Adrenal gland (tissue), 12 donors: ENCODE results near the gene WNT8A. TPM values are rescaled to one million over a fixed set of nuclear protein-coding genes. Genes with fewer than 3 reads are reported as not detected.
A peak's percentile ranks its signal among the peaks of the same experiment; 100 is the strongest.

ENCODE experiments used
- DNase-seq, 7 donors: peaks; one replicate each; pipeline ENCODE4 v3.0.0-alpha.2; 2019 to 2020
- H3K27ac ChIP-seq, 5 donors: fragments of 200-600 bp; sonication (generic) in 4 of 5; 1 replicate in 3 of 5; 2 replicates in 2 of 5; pipeline versions ENCODE4 v1.5.1 to v1.8.0; 2016 to 2020; ENCODE audit warnings: mild to moderate bottlenecking in 1 of 5
- H3K27me3 ChIP-seq: fragments of 200-600 bp; 2 replicates; pipeline ENCODE4 v1.8.0; 2021
- H3K36me3 ChIP-seq, 2 donors: fragments of 200-600 bp; replicated peaks in 1 of 2; 1 replicate in 1 of 2; 2 replicates in 1 of 2; pipeline versions ENCODE4 v1.5.1 to v1.8.0; 2018 to 2022
- H3K4me1 ChIP-seq, 2 donors: fragments of 200-600 bp; replicated peaks in 1 of 2; 1 replicate in 1 of 2; 2 replicates in 1 of 2; pipeline versions ENCODE4 v1.5.1 to v1.8.0; 2018 to 2021
- H3K4me3 ChIP-seq, 4 donors: fragments of 200-600 bp; sonication (generic) in 3 of 4; one replicate each; pipeline ENCODE4 v1.5.1; 2016 to 2018
- H3K9me3 ChIP-seq, 3 donors: fragments of 200-600 bp; sonication (generic) in 1 of 3; replicated peaks in 1 of 3; 1 replicate in 2 of 3; 2 replicates in 1 of 3; pipeline versions ENCODE4 v1.5.1 to v1.8.0; 2016 to 2021
- POLR2A ChIP-seq, 2 donors: fragments of 450-650 bp; IDR thresholded peaks; one replicate each; pipeline ENCODE4 v1.6.1; 2017; ENCODE audit warnings: antibody characterized with exemption in 2 of 2, mild to moderate bottlenecking in 2 of 2, moderate library complexity in 1 of 2
- WGBS, 4 donors: extraction: QIAGEN DNeasy Blood & Tissue Kit in 2 of 4; methylation state at CpG; one replicate each; pipeline versions ENCODE4 v1.1.5 to v1.1.7; 2013 to 2017; 5-methylcytosine and 5-hydroxymethylcytosine counted together
- intact Hi-C, 2 donors: fragments of 100-400 bp; cut with DNase I; formaldehyde crosslinking; loops; one replicate each; pipeline versions ENCODE4 v1.14.1 to v1.15.0; 2022 to 2023
- polyA plus RNA-seq, 3 donors: library from polyadenylated mRNA; stranded (reverse); fragments of 200-250 nt in 2 of 3; fragments of 350-450 nt in 1 of 3; fragmentation: Illumina TruSeq in 1 of 3; extraction: RNeasy Lipid Tissue Mini Kit (QIAGEN cat#74804) in 1 of 3; gene quantifications; one replicate each; pipeline ENCODE4 v1.2.3, GENCODE V29; 2013 to 2014
- small RNA-seq, 2 donors: library from RNA; depleted of rRNA; stranded (forward); fragments of <200 nt; gene quantifications; one replicate each; pipeline ENCODE3, GENCODE V24; 2016
- total RNA-seq, 9 donors: library from RNA; depleted of rRNA in 4 of 9; stranded (reverse); fragments of >200 nt in 4 of 9; fragments of 120-200 nt in 1 of 9; fragmentation: NEBNext Ultra II Directional in 1 of 9; extraction: Animal tissue kit (Norgen Biotek cat#: 25700) in 1 of 9; gene quantifications; one replicate each; pipeline versions ENCODE4 v1.1.0 to v1.2.4, GENCODE V29; 2013 to 2023
- TF ChIP-seq, protein P1 (sequence below), 6 experiments: fragments of 450-650 bp in 4 of 6; fragments of 200-600 bp in 2 of 6; sonication (generic) in 1 of 6; IDR thresholded peaks; 1 replicate in 5 of 6; 2 replicates in 1 of 6; pipeline versions ENCODE4 v1.5.1 to v1.8.0; 2016 to 2021; ENCODE audit warnings: antibody characterized with exemption in 6 of 6, mild to moderate bottlenecking in 2 of 6, moderate library complexity in 1 of 6
- donor health status: healthy with polysubstance abuse.
- donor health status: Bipolar disorder and iron deficiency.
- donor health status: DM: yes; HTN: yes; CAD: no.
- donor health status: DM: no; HTN: no; CAD: no.
- donor health status: DM: no; HTN: no; CAD: no.
- donor health status: DM: yes; HTN: yes; CAD: no.

The WNT8A gene
- total and polyA plus RNA-seq, 12 donors = not detected

DNA sequence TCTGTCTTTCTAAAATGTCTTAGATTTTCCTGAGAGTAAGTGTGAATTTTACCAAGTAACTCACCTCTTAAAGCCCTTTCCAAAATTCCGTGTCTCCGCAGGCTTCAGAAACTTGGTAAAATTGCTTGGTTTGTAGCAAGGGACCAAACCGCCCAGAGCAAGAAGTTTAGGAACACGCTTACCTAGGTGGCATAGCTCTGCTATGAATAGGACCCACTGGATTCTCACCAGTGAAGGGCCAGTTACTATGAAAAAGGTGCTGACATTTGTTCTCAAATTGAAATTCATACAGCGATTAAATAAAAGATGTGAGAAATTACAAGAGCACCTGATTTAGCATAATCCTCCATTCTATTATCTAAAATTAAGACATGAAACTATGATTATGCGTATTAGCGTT, 48.7 kb downstream of the WNT8A start:
- 86 to 92% (median 90%) methylated on average over 7 of the region's 7 CpGs for whole genome bisulfite sequencing, 4 donors
- intact Hi-C loops = loop anchor here (5.0 to 10.0 kb wide), 2 partner anchors 50 to 98 kb away; partner anchors contain the start of genes WNT8A (in 2 of the 2) and FAM13B (in 1 of the 2)
- Histone ChIP-seq H3K4me3 (peak overlapping the region in 1 of 4 donors; percentile 41), H3K4me1 (no peaks in the 10 kb centered on the region), H3K27ac (no peak overlapping the region), H3K27me3 (no peaks in the 10 kb centered on the region), H3K36me3 (no peaks in the 10 kb centered on the region), H3K9me3 (no peaks in the 10 kb centered on the region)
- TF ChIP-seq, protein P1, sequence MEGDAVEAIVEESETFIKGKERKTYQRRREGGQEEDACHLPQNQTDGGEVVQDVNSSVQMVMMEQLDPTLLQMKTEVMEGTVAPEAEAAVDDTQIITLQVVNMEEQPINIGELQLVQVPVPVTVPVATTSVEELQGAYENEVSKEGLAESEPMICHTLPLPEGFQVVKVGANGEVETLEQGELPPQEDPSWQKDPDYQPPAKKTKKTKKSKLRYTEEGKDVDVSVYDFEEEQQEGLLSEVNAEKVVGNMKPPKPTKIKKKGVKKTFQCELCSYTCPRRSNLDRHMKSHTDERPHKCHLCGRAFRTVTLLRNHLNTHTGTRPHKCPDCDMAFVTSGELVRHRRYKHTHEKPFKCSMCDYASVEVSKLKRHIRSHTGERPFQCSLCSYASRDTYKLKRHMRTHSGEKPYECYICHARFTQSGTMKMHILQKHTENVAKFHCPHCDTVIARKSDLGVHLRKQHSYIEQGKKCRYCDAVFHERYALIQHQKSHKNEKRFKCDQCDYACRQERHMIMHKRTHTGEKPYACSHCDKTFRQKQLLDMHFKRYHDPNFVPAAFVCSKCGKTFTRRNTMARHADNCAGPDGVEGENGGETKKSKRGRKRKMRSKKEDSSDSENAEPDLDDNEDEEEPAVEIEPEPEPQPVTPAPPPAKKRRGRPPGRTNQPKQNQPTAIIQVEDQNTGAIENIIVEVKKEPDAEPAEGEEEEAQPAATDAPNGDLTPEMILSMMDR (IDR thresholded peaks at IDR 0.05) = no peak
- no peak for TF ChIP-seq POLR2A (IDR thresholded peaks at IDR 0.05)
- no peak for DNase-seq

DNA sequence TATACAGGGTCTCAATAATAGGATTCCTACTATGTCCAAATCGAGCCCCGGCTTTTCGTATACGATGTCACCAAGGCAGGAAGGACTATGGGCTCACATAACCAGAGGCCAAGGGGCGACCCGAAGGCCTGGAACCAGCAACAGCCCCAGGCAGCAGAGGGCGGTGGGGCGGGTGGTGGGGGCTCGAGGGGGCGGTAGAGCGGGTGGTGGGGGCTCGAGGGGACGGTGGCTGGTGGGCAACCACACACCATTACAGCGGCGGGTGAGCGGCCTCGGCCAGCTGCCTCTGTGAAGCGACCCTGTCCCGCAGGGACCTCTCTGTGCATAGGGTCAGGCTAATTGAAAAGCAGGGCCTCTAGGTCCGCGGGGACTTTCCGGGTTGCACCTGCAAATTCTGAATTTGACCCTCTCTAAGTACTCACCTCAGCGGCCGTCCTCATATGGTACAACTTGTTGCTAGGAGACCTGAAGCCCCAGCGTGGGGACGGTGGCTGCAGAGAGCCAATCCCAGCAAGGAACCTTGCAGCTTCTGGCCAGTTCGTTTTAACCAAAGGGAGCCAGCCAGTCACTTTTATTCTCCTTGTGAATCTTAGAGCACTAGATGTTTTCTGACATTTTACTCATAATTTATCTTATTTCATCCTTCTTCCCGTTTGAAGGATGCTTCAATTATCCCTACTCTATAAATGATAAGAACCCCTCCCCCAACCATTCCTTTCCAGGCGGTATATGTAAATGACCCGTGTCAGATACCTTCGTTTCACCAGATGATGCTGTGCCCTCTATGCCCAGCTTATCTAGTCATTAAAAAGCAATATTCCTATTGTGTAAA, 55.3 kb downstream of the WNT8A start, which contains the start of gene NME5:
TSS of gene NME5 (minus strand) at position 480 of the 832 bp plus-strand sequence. CDS start 648 bp downstream, outside the sequence.
- peak; percentile 69 to 89 (median 78) for DNase-seq
- TF ChIP-seq, protein P1 (IDR thresholded peaks at IDR 0.05) = no peak
- no peak for TF ChIP-seq POLR2A (IDR thresholded peaks at IDR 0.05)
- Histone ChIP-seq H3K36me3 (no peaks in the 10 kb centered on the region), H3K9me3 (no peaks in the 10 kb centered on the region), H3K4me1 (peaks cover 0 to 4% of the 10 kb centered on the region in 2 donors), H3K27ac (no peak within 1 kb of the TSS), H3K27me3 (no peaks in the 10 kb centered on the region), H3K4me3 (peak within 1 kb of the TSS in 2 of 4 donors; percentile 33 to 58)
- 3 to 11% (median 4%) methylated on average over 15 to 31 of the region's 31 CpGs for WGBS, 4 donors
- intact Hi-C loops = loop anchor here in 1 of 2 donors (10.0 kb wide), 1 partner anchor 104 kb away; the partner anchor contains the start of gene FAM13B

DNA sequence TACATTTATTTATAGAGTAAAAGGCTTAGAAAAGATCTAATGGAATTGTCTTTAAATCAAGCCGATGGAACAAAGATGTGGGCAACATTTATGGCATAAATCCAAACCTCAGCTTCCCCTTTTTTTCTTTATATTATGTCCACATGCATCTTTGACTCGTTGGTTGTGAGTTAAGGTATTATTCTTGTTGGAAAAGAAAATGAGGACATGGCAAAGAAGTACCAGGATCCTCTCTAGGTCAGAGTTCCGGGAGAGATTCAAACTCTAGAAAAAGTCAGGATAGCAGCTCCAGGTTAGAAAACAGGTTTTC, 55.9 kb downstream of the WNT8A start:
- H3K27me3 ChIP-seq = no peaks in the 10 kb centered on the region
- no peaks in the 10 kb centered on the region for H3K36me3 ChIP-seq
- peak overlapping the region in 1 of 4 donors; percentile 58 for H3K4me3 ChIP-seq
- TF ChIP-seq, protein P1 (IDR thresholded peaks at IDR 0.05) = no peak
- TF ChIP-seq POLR2A (IDR thresholded peaks at IDR 0.05) = no peak
- peaks cover 0 to 4% of the 10 kb centered on the region in 2 donors for H3K4me1 ChIP-seq
- 51 to 66% (median 56%) methylated on average over 3 of the region's 3 CpGs for WGBS, 4 donors
- no peak overlapping the region for H3K27ac ChIP-seq
- DNase-seq = no peak
- intact Hi-C loops = loop anchor here in 1 of 2 donors (10.0 kb wide), 1 partner anchor 105 kb away; the partner anchor contains the start of gene FAM13B
- H3K9me3 ChIP-seq = no peaks in the 10 kb centered on the region

DNA sequence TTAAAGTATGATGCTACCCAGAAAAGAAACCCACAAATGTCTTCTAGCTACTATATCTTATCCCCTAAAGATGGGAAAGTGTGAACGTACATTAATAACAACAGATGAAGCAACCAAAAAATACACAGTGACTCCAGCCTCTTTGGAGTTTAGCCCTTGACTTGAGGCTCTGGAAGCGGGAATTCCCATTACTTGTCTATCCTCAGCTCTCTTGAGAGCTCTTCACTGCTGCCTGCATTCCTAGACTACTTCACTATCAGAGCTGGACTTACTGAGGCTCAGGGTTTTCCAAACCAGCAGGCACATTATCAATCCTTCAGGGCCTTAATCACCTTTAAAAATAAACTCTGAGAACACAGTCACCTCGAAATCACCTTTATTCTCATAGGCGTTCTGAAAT, 56.4 kb downstream of the WNT8A start:
- 53 to 68% (median 56%) methylated on average over 4 of the region's 4 CpGs for WGBS, 4 donors
- no peaks in the 10 kb centered on the region for H3K9me3 ChIP-seq
- TF ChIP-seq POLR2A (IDR thresholded peaks at IDR 0.05) = no peak
- TF ChIP-seq, protein P1 (IDR thresholded peaks at IDR 0.05) = no peak
- H3K4me1 ChIP-seq = peaks cover 0 to 4% of the 10 kb centered on the region in 2 donors
- H3K36me3 ChIP-seq = no peaks in the 10 kb centered on the region
- no peak overlapping the region for H3K4me3 ChIP-seq
- intact Hi-C loops = no loop called here
- no peaks in the 10 kb centered on the region for H3K27me3 ChIP-seq
- DNase-seq = no peak
- no peak overlapping the region for H3K27ac ChIP-seq

Small RNA genes lying within 50 kb of the gene (small RNA-seq; reads per million reads assigned to genes)
- gene RNU6-1148P (0 reads per million in 2 donors), gene RNU6-460P (0 reads per million in 2 donors), gene RNU6-888P (0 reads per million in 2 donors)

Other genes starting within 250 kb of the WNT8A start
- gene MYOT, start 216.2 kb upstream of the WNT8A start, total RNA-seq = 1 to 10 TPM in 2 of 9 donors, under 1 TPM in 6, not detected in 1; 0.39 to 5.3 (median 0.82) TPM
- 1 to 10 TPM; 2.9 to 7.8 (median 3.7) TPM for gene MYOT, start 216.2 kb upstream of the WNT8A start, polyA plus RNA-seq
- gene PKD2L2, start 194.6 kb upstream of the WNT8A start, total RNA-seq = under 1 TPM in 5 of 9 donors, not detected in 4; 0.14 to 0.52 (median 0.46) TPM
- under 1 TPM in 2 of 3 donors, not detected in 1; 0.17 to 0.66 TPM for gene PKD2L2, start 194.6 kb upstream of the WNT8A start, polyA plus RNA-seq
- 100 to 1,000 TPM in 1 of 9 donors, 10 to 100 TPM in 8; 43.1 to 208 (median 70.8) TPM for gene FAM13B, start 51.0 kb upstream of the WNT8A start, total RNA-seq
- gene FAM13B, start 51.0 kb upstream of the WNT8A start, polyA plus RNA-seq = 10 to 100 TPM; 26.5 to 39.7 (median 27.2) TPM
- 10 to 100 TPM in 1 of 9 donors, 1 to 10 TPM in 7, under 1 TPM in 1; 0.24 to 10.3 (median 5.4) TPM for gene NME5, start 55.4 kb downstream of the WNT8A start, total RNA-seq
- 10 to 100 TPM; 14.6 to 22.0 (median 15.7) TPM for gene NME5, start 55.4 kb downstream of the WNT8A start, polyA plus RNA-seq
- 10 to 100 TPM; 16.4 to 71.4 (median 42.3) TPM for gene BRD8, start 94.6 kb downstream of the WNT8A start, total RNA-seq
- gene BRD8, start 94.6 kb downstream of the WNT8A start, polyA plus RNA-seq = 10 to 100 TPM; 45.0 to 74.9 (median 66.7) TPM
- gene KIF20A, start 95.1 kb downstream of the WNT8A start, total RNA-seq = 10 to 100 TPM in 1 of 9 donors, 1 to 10 TPM in 8; 1.3 to 16.0 (median 2.1) TPM
- 1 to 10 TPM in 1 of 3 donors, under 1 TPM in 2; 0.32 to 1.8 (median 0.54) TPM for gene KIF20A, start 95.1 kb downstream of the WNT8A start, polyA plus RNA-seq
- gene CDC23, start 129.3 kb downstream of the WNT8A start, total RNA-seq = 10 to 100 TPM; 11.2 to 57.6 (median 20.6) TPM
- 10 to 100 TPM in 1 of 3 donors, 1 to 10 TPM in 2; 7.6 to 37.3 (median 8.3) TPM for gene CDC23, start 129.3 kb downstream of the WNT8A start, polyA plus RNA-seq
- 1 to 10 TPM in 1 of 9 donors, under 1 TPM in 7, not detected in 1; 0.18 to 4.0 (median 0.37) TPM for gene GFRA3, start 190.6 kb downstream of the WNT8A start, total RNA-seq
- gene GFRA3, start 190.6 kb downstream of the WNT8A start, polyA plus RNA-seq = 1 to 10 TPM in 1 of 3 donors, under 1 TPM in 2; 0.26 to 1.8 (median 0.40) TPM
- 1 to 10 TPM in 1 of 9 donors, under 1 TPM in 4, not detected in 4; 0.28 to 5.2 (median 0.32) TPM for gene CDC25C, start 247.8 kb downstream of the WNT8A start, total RNA-seq
- gene CDC25C, start 247.8 kb downstream of the WNT8A start, polyA plus RNA-seq = under 1 TPM; 0.24 to 0.57 (median 0.32) TPM